Stimulated activated CD4-positive, alpha-beta T cell treated with anti-CD3 and anti-CD28 coated beads, Interleukin-1b, Interleukin-23, amount 100 ng/mL, for 48 hours (primary cell): Measurements from ENCODE around the gene CAMK2G.
A peak's percentile ranks its signal among the peaks of the same experiment; 100 is the strongest.
"Not testable (repeated sequence)": the region's sequence is repeated elsewhere in the genome, so short reads cannot be mapped to it uniquely, and the experiment has no call there.

Source experiments
- DNase-seq: peaks from one replicate; pipeline ENCODE4 v3.0.0-alpha.2; 2020

The CAMK2G gene

DNA sequence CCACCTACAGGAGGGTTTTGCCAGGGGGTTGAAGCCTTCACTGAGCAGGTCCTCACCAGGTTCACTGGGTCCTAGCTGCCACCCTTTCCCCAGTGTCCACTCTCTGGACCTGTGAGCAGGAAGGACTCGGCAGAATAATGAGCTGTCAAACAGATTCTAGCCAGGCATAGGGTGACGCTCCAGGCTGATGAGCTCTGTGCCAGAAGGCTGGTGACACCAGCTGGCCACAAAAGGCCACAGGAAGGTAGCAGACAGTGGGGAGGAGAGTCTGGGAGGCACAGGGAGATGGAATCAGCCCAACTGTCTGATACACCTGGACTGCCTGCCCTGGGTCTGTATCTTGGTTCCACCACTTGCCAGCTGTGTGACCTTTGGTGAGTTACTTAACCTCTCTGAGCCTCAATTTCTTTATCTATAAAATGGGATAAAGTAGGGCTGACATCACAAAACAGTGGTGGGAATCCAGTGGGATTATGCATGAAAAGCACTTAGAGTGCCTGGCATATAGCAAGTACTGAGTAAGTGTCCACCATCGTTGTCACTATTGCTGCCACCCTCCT is 36.3 kb downstream of the CAMK2G start:
- DNase-seq = no peak

DNA sequence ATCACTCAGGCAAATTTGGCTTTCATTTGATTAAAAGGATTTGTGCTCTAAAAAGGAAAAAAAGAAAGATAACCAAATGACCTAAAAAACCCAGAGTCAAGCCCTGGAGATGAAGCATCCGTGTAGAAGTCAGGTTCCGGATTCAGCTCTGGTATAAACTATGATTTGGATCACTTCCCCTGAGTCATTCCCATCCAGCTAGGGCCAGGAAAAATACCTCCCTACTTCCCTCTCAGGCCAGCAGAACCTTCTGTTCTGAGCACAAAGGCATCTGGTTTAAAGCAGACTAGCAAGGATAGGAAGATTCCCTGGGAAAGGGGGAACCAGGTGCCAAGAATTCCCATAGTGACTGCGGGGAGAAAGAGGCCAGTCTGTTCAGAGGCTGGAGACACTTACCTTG is 37.3 kb downstream of the CAMK2G start:
- no peak for DNase-seq

DNA sequence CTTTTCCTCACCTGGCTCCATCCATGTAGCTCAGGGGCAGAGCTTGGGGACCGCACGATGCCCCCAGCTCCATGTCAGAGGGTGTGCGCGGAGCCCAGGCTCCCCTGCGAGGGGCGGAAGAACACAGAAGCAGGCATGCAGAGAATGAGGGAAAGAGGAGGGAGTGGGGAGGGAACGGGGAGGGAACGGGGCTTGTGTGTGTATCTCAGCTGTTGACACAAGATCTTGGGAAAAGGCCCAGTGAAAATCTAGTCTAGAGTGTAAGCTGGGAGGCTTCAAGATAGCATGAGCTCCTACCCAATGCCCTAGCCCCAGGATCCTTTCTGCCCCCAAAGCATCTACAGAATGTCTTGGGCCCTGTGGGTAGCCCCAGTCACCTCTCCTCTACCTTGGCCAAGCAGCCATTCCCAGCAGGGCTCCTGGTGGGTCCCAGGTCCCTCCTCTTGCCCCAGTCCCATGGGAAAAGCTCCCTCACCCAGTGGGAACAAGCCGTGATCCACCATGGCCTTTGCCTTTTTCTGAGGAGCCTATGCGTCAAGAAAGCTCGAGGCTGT is 37.9 kb downstream of the CAMK2G start:
- no peak for DNase-seq

DNA sequence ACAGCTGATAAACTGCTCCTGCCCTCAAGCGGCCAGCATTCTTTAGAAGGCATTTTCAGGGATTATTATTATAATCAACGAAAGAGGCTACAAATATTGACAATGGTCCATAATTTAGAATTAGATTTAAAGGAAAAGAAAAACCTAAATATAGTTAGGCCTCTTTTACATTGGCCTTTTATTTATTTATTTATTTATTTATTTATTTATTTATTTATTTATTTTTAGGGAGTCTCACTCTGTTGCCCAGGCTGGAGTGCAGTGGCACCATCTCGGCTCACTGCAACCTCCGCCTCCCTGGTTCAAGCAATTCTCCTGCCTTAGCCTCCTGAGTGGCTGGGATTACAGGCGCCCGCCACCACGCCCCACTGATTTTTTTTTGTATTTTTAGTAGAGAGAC is 45.3 kb downstream of the CAMK2G start:
- DNase-seq = not testable (repeated sequence)

DNA sequence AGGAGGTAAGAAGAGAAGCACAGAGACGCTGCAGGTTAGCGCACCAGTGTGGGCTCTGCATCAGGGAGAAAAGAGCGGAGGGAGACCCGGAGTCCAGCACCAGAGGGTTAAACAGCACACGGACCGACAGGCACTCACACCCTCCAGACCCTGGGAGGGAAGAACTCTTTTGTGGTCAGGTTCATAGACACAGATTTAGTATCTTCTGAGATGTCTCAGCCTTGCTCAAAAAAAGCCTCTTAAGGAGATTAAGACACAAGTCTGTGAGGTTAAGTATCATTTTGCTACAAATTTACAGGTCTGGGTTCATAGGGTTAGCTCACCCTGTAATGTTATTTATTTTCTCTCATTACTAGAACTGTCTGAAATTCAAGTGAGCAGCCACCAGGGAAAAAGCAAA is 46.2 kb downstream of the CAMK2G start:
- DNase-seq = no peak

DNA sequence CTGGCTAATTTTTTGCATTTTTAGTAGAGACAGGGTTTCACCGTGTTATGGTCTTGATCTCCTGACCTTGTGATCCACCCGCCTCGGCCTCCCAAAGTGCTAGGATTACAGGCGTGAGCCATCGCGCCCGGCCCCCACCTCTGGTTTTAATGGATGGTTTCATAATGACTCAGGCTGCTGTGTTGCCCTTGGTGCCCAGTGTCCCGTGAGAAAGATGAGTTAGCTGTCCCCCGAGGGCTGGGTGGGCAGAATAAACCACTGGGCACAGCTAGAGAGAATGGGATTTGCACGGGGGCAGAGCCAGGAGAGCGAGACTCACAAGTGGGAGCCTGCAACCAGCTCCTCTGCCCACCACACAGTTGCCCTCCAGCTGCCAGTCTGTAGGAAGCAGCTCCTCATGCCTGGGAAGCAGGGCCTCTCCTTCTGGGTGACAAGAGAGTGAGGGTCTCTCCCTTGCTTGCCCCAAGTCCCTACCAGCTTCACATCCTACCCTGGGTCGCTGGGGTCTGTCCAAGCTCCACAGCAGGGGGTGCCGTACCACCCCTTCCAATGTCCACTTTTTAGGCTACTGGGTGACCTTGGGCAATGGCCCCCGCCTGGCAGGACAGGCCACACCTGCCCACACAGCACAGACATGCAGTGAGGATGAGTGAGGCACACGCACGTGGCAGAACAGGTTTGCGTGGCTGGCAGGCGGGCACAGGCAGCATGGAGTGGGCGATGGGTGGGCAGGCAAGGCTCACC is 46.8 kb downstream of the CAMK2G start:
- no peak for DNase-seq

DNA sequence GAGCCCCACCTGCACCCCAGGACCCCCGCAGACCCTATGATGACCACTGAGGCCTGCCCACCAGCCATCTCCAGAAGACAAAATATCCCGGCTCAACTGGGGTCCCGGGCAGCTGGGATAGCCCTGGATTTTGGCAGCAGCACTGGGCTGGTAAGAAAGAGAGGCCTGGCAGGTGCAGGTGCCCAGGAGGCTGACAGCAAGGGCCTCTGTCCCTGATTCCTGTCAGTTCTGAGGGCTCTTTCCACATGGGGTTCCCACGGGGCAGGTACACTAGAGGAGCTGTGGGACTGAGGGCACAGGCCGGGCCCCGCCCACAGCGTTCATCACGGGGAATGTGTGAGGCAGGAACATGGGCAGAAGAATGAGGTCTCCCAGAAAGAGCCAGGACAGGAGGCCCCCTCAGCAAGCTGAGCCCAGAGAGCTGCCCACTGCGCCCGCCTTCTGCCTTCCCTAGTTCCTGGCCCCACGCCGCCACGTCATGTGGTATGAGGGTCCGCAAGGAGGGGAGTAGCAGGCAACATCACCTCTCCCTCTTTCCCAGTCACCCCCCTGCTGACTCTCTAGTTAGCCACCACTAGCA is 50.1 kb downstream of the CAMK2G start:
- no peak for DNase-seq

DNA sequence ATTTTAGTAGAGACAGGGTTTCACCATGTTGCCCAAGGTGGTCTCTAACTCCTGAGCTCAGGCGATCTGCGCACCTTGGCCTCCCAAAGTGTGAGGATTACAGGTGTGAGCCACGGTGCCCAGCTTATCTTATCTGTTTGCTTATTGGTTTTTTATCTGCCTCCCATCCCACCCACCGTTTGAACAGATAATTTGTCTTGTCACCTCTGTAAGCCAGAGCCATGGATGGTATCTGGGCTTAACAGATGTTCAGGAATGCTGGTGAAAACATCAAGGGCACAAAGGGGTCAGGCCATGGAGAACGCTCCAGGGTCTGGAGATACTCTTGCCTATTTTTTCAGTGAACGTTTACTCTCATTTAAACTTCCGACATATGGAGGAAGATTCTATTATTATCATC is 51.0 kb downstream of the CAMK2G start:
- DNase-seq = no peak

DNA sequence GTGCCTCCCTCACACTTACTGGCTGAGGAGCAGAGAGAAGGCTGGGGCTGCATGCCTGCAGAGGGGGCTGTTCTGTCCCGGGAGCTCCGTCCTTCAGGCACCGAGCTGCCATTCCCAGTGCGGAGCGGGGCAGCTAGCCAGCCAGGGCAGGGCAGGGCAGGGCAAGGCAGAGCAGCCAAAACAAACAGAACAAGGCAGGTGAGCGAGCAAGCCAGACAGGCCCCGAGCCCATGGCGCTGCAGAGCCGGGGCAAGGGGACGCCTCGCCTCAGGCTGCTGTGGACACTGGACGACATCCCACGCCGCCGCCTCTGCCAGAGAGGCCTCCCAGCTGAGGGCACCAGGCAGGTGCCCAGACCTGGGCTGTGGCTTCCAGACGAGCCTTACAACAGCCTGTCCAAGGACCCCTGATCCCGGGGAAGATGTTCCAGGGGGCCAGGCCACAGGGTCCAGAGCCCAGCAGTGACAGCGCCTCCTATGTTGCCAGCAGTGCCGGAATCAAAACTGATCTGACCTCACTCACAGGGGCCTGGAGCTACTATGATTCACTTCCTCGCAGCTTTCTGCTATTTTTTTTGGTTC is 54.8 kb downstream of the CAMK2G start:
- no peak for DNase-seq

DNA sequence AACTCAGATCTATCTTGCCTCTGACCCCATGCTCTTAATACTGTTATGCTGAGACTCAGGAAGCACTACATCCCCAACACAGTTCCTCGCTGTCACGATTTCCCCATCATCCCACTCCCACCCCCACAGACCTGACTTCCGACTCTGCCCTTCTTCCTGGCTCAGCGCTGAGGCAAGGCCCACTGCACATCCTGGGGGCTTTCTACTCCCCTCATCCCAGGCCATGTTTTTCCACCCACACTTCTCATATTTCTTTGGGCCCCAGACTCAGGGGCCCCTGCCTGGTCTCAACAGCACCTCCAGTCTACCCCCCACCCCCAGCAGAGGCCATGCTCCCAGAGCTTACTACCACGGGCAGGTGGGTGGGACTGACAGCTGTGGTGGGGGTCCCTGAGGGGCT is 55.3 kb downstream of the CAMK2G start:
- no peak for DNase-seq

DNA sequence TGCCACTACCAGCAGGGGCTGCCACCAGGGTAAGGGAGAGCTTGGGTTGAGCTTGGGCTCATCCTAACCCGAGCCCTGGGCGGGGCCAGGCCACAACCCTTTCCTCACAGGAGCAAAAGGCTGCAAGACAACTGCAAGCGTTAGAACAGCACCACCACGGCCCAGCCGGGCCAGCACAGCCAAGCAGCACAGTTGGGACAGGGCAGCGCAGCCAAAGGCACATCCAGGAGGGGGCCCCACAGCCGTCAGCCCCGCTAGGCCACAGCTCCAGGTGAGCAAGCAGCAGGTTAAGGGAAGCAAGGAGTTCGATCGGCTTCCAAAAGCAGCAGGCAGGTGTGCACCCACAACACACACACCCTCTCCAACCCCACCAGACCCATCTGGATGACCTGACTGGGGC is 56.0 kb downstream of the CAMK2G start:
- no peak for DNase-seq

DNA sequence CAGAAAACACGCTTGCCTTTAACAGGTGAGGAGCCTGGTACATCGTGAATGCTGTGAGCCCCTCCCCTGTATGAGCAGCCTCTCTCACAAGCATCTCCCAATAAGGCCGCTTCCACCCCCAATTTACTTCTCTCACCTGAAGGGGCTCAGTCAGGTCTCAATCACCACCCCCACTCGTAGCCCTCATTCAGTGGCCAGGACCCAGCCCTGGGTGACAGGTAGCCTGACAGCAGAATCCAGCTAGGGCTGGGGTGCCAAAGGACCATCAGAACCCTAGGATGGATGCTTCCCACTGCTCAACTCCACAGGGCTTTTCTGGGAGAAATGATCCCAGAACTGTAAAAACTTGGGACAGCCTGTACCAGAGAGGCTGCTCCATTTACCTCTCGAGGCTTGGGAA is 56.5 kb downstream of the CAMK2G start:
- no peak for DNase-seq

DNA sequence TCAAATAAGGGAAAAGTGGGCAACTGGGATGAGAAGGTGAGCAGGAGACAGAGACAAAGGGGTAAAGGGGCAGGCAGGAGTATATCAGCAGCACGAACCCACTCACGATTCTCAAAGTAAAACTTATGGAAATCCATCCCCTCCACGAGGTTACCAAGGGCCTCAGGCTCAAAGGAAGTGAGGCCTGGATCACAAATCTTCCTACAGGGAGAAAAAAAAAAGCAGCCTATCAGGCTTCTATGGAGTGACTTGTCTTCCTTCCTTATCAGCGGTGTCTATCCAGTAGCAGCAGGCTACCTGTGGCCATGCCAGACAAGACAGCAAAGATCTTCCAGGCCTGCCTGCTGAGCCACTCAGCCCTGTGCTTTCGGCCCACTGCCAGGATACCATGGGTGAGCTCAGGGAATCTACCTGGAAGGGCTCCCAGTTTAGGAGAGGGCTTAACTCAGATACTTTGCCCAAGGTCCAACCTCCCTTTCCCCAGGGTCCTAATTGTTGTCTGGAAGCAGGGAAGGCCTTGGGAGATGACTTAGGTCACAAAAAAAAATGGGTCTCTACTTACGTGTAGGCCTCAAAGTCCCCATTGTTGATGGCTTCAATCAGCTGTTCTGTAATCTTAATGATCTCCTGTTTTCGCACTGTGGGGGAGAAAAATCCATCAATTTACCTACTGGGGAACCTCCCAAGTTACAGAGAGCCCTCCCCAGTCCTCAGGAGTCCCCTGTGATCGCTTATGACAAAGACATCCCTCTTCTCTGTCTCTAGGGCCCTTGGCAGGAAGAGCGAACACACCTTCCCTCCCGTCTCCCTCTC is 57.2 kb downstream of the CAMK2G start:
- DNase-seq = no peak

DNA sequence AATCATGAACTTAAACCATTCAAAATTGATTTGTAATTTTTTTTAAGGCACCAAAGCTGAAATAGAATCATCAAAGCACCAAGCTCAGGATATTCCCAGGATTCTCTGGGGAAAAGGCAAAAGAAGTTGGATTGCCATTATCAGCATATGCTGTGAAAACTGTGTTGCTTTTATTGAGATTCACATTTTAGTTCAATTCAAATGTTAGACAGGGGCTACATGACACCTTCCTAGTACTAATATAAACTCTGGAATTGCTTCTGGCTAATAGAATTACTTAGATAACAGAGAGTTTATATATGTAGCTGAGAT is 58.7 kb downstream of the CAMK2G start:
- no peak for DNase-seq

DNA sequence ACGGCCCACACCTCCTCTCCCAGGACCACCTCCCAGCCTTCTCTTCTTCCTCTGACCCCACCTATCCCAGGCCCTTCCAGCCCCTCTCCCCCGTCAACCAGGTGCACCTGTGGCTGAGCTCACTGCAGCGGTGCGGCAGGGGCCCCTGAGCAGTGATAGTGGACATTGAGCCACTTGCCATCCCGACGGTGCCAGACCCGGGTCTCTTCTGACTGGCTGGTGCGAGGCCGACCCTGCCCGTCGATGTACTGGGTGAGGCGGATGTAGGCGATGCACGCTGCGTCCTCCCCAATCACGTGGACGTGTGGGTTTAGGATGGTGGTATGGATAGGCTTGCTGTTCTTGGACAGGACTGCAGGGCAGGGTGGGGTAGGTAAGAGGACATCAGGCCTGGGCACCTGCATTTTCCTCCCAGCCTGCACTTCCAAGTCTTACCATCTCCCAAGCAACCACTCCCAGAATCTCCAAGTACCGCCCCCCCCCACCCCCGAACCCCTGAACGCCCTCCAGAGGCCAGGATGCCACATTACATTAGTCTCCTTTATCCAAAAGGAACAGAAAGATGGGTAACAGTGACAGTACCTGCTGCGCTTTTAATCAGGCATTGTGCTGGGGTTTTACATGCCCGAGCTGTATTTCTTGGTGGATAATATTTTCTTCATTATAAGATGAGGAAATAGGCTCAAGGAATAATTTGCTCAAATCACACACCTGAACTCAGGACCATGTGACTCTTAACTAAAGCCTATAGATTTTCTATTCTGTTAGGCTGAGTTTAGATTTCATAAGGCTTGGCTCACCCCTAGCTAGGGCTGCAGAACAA is 59.2 kb downstream of the CAMK2G start:
- no peak for DNase-seq

DNA sequence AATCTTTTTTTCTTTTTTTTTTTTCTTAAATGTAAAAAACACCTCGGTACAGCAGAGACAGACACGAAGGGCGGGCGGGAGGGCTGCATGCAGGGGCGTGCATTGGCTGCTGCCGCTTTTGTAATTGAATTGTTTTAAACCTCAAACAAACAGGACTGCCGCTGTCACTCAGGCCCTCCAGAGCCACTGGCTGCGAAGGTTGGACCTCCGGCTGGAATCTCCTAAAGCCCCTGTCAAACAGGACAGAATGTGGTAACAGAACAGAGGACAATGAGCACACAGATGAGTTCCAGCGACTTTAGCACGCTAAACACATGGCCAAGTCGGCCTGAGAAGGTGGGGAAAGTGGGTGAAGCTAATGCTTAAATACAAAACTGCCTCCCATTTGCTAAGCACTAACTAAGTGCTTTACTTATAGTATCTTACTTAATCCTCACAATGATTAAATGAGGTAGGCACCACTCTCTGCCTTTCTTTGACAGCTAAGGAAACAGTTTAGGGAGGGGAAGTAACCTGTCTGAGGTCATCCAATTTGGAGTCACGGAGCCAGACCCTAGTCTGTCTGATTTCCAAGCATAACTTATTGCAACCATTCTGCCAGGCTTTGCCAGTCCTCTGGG is 60.0 kb downstream of the CAMK2G start:
- no peak for DNase-seq

DNA sequence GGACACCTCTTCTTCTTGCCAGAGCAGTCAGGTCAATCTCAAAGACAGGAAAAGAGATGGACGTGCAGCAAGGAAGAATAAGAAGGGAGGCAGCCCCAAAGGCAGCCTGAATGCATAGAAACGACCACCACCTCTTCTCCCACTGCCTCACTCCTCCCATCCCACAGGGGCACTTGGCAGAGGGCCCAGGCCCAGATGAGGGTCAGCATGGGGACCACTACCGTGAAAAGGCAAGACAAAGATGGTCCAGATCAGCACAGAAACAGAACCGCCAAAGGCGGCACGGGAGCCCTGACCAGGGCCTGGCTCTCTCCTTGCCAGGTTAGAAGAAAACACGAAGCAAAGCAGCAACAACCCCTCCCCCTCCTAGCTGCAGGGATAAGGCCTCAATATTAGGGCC is 61.0 kb downstream of the CAMK2G start:
- no peak for DNase-seq

DNA sequence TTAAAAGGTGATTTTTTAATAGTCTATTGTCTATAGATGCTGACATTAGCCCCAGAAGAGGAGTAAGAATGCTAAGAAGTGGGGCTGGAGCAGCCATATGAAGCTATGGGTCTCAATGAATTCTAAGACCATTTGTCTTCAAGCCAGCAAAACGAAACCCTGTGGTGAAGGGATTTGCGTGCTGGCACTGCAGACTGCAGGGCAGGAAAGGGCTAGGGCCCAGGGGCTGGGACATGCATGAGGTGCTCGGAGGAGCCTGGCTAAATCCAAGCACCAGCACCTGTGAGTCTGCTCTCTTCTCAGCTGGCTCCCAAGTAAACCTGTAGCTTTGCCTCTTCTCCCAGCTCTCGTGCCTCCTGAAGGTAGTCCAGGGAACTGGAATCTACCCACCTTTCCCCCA is 61.7 kb downstream of the CAMK2G start:
- DNase-seq = no peak

DNA sequence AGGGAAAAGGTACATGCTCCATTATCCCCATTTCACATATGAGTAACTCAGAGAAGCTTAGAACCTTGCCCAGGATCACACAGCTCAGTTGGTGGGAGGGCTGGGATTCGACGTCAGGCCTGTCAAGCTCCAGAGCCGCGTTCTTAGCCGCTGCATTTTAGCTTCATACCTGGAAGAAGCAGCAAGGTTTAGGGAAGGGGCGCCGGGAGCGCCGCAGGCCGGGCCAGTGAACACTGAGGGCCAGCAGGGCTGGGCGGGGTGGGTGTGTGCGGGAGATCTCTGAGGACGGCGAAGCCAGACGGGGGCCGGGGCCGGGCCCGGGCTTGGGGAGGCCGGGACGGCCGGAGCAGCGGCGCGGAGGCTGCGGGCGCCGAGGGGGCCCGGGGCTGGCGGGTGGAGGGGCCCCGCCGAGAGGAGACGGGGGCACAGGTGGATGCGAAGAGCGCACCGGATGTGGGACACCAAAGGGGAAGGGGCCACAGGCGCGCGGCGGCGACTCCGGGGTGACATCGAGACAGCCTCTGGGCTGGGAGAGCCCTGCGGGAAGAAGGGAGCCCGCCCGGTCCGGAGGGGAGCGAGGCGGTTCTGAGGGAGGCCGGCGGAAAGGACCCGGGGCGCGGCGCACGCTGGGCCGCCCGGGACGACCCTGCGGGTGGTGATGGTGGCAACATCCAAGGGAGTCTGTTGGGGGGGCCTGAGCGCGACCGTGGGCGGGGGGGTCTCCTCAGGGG is 63.5 kb downstream of the CAMK2G start:
- DNase-seq = peak; percentile 54

DNA sequence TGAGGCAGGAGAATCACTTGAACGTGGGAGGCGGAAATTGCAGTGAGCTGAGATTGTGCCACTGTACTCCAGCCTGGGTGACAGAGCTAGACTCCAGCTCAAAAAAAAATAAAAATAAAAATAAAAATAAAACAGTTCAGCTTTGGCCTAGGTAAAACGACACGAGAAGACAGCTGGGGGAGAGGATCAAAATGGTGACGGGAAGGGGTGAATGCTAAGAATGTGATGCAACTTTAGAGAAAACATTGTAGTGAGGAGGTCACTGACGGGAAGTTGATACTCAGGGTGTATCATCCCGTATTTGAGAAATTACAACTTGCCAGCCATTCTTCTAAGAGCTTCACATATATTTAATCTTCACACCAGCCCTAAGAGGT is 64.0 kb downstream of the CAMK2G start:
- DNase-seq = no peak
